8988T (cell line): ENCODE data around the gene ZNF296.
"Not testable (repeated sequence)": the region's sequence is repeated elsewhere in the genome, so short reads cannot be mapped to it uniquely, and the experiment has no call there.

Experiments used
- DNase-seq: peaks from one replicate; pipeline ENCODE4 v3.0.0; 2011

ZNF296 gene

GRCh38 chr19:45076029-45076850, at the start of gene ZNF296:
Gene ZNF296 (minus strand): TSS chr19:45076478. CDS start chr19:45076373, 105 bp downstream.
- DNase-seq: peak; percentile 82

GRCh38 chr19:45125360-45125759, 49.1 kb upstream of the ZNF296 start:
- DNase-seq: no peak

GRCh38 chr19:45124021-45124420, 47.7 kb upstream of the ZNF296 start:
- no peak for DNase-seq

- DNase-seq: no peak
Observed at GRCh38 chr19:45123440-45123850, 47.2 kb upstream of the ZNF296 start.

GRCh38 chr19:45122832-45123231, 46.6 kb upstream of the ZNF296 start:
- no peak for DNase-seq

GRCh38 chr19:45121827-45122345, 45.6 kb upstream of the ZNF296 start:
- DNase-seq: no peak

GRCh38 chr19:45119582-45119981, 43.3 kb upstream of the ZNF296 start:
- DNase-seq: no peak

GRCh38 chr19:45118591-45119355, 42.5 kb upstream of the ZNF296 start:
- not testable (repeated sequence) for DNase-seq

- DNase-seq: no peak
Observed at GRCh38 chr19:45118106-45118505, 41.8 kb upstream of the ZNF296 start.

- DNase-seq: no peak
Observed at GRCh38 chr19:45117671-45118070, 41.4 kb upstream of the ZNF296 start.

- no peak for DNase-seq
Observed at GRCh38 chr19:45117167-45117594, 40.9 kb upstream of the ZNF296 start.

GRCh38 chr19:45115809-45116615, 39.7 kb upstream of the ZNF296 start:
- DNase-seq: no peak

- DNase-seq: no peak
Observed at GRCh38 chr19:45114116-45114515, 37.8 kb upstream of the ZNF296 start.

GRCh38 chr19:45113628-45114027, 37.4 kb upstream of the ZNF296 start:
- no peak for DNase-seq

GRCh38 chr19:45112111-45112827, 36.0 kb upstream of the ZNF296 start:
- no peak for DNase-seq

- DNase-seq: no peak
Observed at GRCh38 chr19:45110851-45111266, 34.6 kb upstream of the ZNF296 start.

- DNase-seq: no peak
Observed at GRCh38 chr19:45107621-45108150, 31.4 kb upstream of the ZNF296 start.

GRCh38 chr19:45106363-45106762, 30.1 kb upstream of the ZNF296 start:
- DNase-seq: not testable (repeated sequence)

GRCh38 chr19:45104658-45105349, 28.5 kb upstream of the ZNF296 start:
- no peak for DNase-seq

GRCh38 chr19:45103508-45104319, 27.4 kb upstream of the ZNF296 start:
- DNase-seq: no peak
